Endothelial cell (in vitro differentiated cells): ENCODE results near the gene PPOX. TPM values are rescaled to one million over a fixed set of nuclear protein-coding genes. Genes with fewer than 3 reads are reported as not detected.

Source experiments
- DNase-seq: peaks from one replicate; pipeline ENCODE4 v3.0.0; 2021; ENCODE audit warnings: low spot score
- H3K27ac Mint-ChIP-seq: one replicate; pipeline ENCODE4 v1.8.0; 2021; ENCODE audit warnings: mixed read lengths, inconsistent platforms; ENCODE audit not compliant: unreplicated experiment
- H3K27me3 Mint-ChIP-seq: one replicate; pipeline ENCODE4 v1.8.0; 2021; ENCODE audit warnings: mild to moderate bottlenecking, moderate library complexity, mixed read lengths, inconsistent platforms; ENCODE audit not compliant: unreplicated experiment
- H3K36me3 Mint-ChIP-seq: one replicate; pipeline ENCODE4 v1.8.0; 2021; ENCODE audit warnings: mild to moderate bottlenecking, low read depth, mixed read lengths, inconsistent platforms; ENCODE audit not compliant: unreplicated experiment
- H3K4me1 Mint-ChIP-seq: one replicate; pipeline ENCODE4 v1.8.0; 2021; ENCODE audit warnings: mild to moderate bottlenecking, mixed read lengths, inconsistent platforms; ENCODE audit not compliant: unreplicated experiment
- H3K4me3 Mint-ChIP-seq: one replicate; pipeline ENCODE4 v1.8.0; 2021; ENCODE audit warnings: mild to moderate bottlenecking, mixed read lengths, inconsistent platforms; ENCODE audit not compliant: unreplicated experiment
- H3K9me3 Mint-ChIP-seq: one replicate; pipeline ENCODE4 v1.8.0; 2021; ENCODE audit warnings: mixed read lengths, inconsistent platforms; ENCODE audit not compliant: unreplicated experiment
- long read RNA-seq: library from polyadenylated mRNA; unstranded; transcript quantifications from one replicate; pipeline ENCODE4 v2.0.0, GENCODE V29; 2020; ENCODE audit not compliant: unreplicated experiment
- total RNA-seq: library from RNA; stranded (reverse); fragmentation: NEBNext Ultra II Directional; extraction: Animal tissue kit (Norgen Biotek cat#: 25700); gene quantifications from one replicate; pipeline ENCODE4 v1.2.1, GENCODE V29; 2021; ENCODE audit not compliant: unreplicated experiment
- TF ChIP-seq, protein P1 (sequence below): fragments of 200-600 bp; sonication (generic); IDR thresholded peaks from one replicate; pipeline ENCODE4 v1.5.0; 2021; ENCODE audit warnings: antibody characterized with exemption; ENCODE audit not compliant: unreplicated experiment

PPOX gene
- total RNA-seq = 39.0 TPM
- long read RNA-seq, transcript PPOX-202 (13 exons, 1,740 nt) = major isoform, 5 of 25 reads
- long read RNA-seq, partial matches to known transcripts = 1 of 25 reads
- long read RNA-seq, other reads (novel, unspliced or antisense) = 14 of 25 reads

DNA sequence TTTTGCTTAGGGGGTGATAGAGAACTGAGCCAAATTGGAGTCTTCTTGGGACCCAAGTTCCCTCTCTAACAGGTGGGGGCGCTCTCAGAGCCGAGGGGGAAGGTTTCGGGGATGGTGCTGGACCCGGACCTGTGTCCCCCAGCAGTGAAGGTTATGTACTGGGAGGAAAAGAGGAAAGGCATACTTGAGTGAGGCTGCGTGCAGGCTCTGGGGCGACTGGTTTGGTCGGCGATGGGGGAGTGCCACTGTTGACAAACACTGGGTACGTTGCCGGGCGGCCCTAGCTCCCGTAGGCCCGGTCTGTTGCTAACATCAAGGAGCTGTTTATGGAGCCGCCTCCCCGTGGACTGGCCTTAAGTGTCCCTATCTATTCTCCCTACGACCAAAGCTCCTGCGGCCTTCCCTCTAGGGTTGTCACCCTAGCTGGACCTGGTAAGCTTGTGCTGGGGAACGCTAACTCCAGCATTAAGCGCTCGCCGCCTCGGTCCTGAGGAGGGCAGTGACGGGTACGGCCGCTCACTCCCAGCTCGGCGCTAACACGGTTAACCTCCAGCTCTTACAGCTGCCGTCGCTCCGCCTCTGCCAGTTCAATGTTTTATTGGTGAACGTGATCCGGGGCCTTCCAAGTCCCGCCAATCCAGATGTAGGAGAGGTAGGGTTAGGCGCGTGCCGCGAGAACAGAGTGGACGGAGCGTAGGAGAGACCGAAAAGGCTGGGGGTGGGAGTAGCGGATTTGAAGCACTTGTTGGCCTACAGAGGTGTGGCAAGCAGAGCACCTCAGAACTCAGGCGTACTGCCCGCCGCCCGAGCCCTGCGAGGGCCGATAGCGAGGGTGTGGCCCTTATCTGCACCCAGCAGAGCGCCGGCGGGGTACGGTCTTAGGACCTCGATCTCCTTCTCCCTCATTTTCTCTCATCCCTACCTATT lies at the start of gene PPOX:
Gene PPOX, plus strand, starts transcription at position 685 of the 927 bp plus-strand sequence. CDS start 422 bp downstream, outside the sequence.
- TF ChIP-seq, protein P1, sequence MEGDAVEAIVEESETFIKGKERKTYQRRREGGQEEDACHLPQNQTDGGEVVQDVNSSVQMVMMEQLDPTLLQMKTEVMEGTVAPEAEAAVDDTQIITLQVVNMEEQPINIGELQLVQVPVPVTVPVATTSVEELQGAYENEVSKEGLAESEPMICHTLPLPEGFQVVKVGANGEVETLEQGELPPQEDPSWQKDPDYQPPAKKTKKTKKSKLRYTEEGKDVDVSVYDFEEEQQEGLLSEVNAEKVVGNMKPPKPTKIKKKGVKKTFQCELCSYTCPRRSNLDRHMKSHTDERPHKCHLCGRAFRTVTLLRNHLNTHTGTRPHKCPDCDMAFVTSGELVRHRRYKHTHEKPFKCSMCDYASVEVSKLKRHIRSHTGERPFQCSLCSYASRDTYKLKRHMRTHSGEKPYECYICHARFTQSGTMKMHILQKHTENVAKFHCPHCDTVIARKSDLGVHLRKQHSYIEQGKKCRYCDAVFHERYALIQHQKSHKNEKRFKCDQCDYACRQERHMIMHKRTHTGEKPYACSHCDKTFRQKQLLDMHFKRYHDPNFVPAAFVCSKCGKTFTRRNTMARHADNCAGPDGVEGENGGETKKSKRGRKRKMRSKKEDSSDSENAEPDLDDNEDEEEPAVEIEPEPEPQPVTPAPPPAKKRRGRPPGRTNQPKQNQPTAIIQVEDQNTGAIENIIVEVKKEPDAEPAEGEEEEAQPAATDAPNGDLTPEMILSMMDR = peak; percentile 26
- H3K4me1 Mint-ChIP-seq = peaks cover 33% of the 10 kb centered on the region
- H3K36me3 Mint-ChIP-seq = peaks cover 30% of the 10 kb centered on the region
- H3K9me3 Mint-ChIP-seq = no peaks in the 10 kb centered on the region
- peaks cover 11% of the 10 kb centered on the region for H3K27me3 Mint-ChIP-seq
- DNase-seq = peak; percentile 87
- peak within 1 kb of the TSS; percentile 98 for H3K27ac Mint-ChIP-seq
- H3K4me3 Mint-ChIP-seq = peak within 1 kb of the TSS; percentile 94

DNA sequence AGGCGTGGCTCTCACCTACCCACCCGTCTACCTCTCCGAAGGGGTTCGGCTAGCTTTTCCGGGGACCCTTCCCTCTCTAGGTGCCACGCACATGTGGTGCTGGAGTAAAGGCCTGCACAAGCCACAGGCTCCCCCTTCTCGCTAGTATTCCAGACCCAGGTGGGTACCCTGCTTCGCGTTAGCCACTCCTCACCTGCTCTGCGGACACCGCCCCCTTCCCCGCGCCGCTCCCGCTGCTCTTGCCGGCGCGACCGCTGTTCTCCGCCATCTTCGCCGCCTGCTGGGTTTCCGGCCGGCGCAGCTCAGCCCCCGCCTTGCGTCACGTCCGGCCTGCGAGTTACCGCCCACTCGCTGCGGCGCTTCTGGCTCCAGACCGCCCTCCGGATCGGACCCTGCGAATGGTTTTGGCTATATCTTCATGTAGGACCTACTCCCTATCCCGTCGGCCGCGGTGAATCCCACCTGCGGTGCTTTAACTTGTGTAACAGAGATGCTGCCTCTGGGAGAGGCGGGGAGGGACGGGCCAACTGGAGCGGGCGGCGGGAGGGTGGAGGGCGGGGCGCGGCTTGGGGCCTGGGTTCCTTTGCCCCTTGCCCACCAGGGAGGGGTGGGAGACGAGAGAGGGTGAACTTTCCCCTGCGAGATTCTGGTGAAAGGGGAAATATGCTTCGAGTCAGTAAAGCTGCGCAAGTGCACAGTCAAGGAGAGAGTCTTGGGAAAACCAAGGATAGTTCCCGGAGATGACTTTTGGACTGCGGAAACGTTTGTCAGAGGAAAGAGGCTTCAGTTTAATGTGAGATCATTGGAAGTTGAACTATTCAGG lies 48.3 kb upstream of the PPOX start, which contains the start of the genes NIT1 and PFDN2:
Gene NIT1, plus strand, starts transcription at position 347 of the 823 bp plus-strand sequence. Its CDS starts 72 bp downstream, at position 419.
Gene PFDN2, minus strand, starts transcription at position 279 of the 823 bp plus-strand sequence. Its CDS starts 11 bp downstream, at position 268.
- peaks cover 56% of the 10 kb centered on the region for H3K4me1 Mint-ChIP-seq
- TF ChIP-seq, protein P1 = no peak
- peaks cover 9% of the 10 kb centered on the region for H3K27me3 Mint-ChIP-seq
- H3K36me3 Mint-ChIP-seq = peaks cover 30% of the 10 kb centered on the region
- H3K27ac Mint-ChIP-seq = peak within 1 kb of the TSS; percentile 95
- DNase-seq = peak; percentile 88
- H3K4me3 Mint-ChIP-seq = peak within 1 kb of the TSS; percentile 95
- no peaks in the 10 kb centered on the region for H3K9me3 Mint-ChIP-seq

DNA sequence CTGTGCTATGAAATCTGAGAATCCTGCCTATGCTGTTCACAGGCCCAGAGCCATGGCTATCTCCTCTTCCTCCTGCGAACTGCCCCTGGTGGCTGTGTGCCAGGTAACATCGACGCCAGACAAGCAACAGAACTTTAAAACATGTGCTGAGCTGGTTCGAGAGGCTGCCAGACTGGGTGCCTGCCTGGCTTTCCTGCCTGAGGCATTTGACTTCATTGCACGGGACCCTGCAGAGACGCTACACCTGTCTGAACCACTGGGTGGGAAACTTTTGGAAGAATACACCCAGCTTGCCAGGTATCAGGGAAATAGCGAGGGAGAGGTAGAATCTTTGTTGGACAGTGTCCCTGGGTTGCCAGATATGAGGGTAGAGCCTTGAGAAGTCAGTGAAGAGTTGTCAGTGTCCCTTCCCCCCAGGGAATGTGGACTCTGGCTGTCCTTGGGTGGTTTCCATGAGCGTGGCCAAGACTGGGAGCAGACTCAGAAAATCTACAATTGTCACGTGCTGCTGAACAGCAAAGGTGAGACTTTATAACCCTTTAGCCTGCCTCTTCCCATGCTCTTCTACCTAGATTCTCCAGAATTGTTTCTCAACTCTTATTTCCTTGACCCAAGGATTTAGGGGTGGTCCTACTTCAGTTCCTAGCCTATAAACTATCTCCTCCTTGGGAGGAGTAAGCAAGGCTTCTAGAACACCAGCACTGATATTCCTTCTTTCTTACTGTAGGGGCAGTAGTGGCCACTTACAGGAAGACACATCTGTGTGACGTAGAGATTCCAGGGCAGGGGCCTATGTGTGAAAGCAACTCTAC lies 46.9 kb upstream of the PPOX start:
- Mint-ChIP-seq H3K27ac (peak overlapping the region; percentile 95), H3K36me3 (peaks cover 35% of the 10 kb centered on the region), H3K9me3 (no peaks in the 10 kb centered on the region), H3K4me3 (peak overlapping the region; percentile 95), H3K4me1 (peaks cover 53% of the 10 kb centered on the region), H3K27me3 (peaks cover 11% of the 10 kb centered on the region)
- TF ChIP-seq, protein P1 = peak; percentile 41
- DNase-seq = peak; percentile 27

DNA sequence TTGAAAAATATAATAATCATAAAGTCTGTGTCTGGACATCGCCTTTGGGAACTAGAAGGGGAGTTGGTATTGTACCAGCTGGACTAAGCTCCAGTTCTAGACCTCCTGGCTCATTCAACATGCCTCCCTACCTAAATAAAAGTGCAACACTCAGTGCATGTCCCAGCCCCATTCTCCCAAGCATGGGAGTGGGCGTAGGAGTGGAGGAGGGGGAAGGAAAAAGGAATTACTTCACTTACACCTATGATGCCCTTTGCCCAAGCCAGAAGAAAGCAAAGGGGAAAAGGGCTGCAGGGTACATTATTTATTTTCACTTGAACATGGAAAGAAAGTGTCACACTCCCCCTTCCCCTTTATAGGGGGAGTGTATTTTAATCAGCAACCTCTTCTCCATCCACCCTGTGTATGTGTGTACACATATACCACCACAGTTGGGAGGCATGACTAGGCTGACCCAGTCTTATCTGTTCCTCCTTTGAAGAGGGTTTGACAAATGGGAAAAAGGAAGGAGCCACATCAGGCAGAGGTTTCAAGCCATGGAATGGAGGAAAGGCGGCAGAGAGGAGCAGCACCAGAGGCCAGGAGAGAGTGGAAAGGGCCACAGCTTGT lies 45.1 kb upstream of the PPOX start:
- TF ChIP-seq, protein P1 = no peak
- Mint-ChIP-seq H3K4me3 (peak overlapping the region; percentile 71), H3K27me3 (peaks cover 11% of the 10 kb centered on the region), H3K9me3 (no peaks in the 10 kb centered on the region), H3K4me1 (peaks cover 53% of the 10 kb centered on the region), H3K36me3 (peaks cover 44% of the 10 kb centered on the region), H3K27ac (peak overlapping the region; percentile 64)
- DNase-seq = no peak
